ENCODE data around the gene MAPK8IP1.

- TF ChIP-seq POLR2A (IDR thresholded peaks at IDR 0.05; ENCODE audit: low read length), result no peak
- TF ChIP-seq GATA1 (IDR thresholded peaks at IDR 0.05; ENCODE audit: low read depth, low read length), result no peak
Measured at GRCh38 chr11:45876401-45876800, 9.1 kb upstream of the MAPK8IP1 start.

All from erythroblast (primary cell).